Measurements from ENCODE around the gene CELF4.

Gene CELF4

DNA sequence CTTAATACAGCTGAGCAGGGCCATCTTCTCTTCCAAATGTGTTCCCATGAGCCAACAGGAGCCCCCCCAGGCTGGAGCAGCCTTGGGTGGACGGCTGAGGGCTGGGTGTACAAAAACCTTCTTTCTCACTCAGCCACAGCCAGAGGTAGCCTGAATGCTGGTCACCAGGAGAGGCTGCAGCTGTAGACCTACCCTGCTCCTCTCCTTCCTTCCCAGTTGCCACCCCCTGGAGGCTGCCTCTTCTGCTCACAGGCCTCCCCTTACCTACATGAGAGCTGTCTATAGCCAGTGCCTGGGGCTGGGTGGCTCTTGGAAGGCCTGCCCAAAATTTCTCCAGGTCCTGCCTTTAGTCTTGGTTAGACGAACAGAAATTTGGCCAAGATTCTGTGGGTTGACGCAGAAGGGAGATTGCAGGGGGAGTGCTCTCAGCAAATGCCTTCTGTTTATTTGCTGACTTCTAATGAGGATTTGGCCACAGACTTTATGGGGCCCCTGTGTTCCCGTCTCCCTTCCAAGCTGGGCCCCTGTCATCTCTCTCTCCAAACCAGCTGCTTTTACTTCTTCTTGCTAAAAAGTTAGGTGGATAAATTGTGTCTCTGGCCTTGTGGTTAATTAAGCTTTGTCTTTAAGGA, 18.3 kb downstream of the CELF4 start:
- no peak for DNase-seq (ENCODE audit: low spot score)

DNA sequence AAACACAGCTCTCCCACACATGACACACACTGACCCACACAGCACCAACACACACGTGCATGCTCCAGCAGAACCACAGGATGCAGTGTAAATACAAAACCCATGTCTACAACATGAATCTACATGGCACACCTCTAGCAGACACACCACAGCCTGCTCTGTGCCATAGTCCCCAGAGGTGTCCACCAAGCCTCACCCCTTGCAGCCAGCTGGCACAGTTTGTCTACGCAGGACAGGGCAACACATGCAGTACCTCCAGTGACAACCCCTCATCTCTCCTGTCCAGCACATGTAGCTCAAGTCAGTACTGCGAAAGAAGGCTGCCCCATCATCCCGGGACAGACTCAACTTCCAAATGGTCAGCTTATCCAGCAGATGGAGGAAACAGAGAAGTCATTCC, 18.9 kb downstream of the CELF4 start:
- no peak for DNase-seq (ENCODE audit: low spot score)

DNA sequence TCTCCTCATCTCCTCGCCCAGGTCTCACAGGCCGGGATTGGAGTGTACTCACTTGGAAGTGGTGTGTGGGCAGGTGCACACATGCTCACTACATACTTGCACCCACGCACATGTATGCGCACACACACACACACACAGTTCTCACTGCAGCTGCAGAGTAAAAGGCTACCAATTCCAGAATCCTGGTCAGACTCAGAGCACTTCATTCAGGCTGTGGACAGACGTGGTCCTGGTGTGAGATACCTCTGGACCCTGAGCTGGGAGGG, 19.4 kb downstream of the CELF4 start:
- DNase-seq (ENCODE audit: low spot score) = no peak

DNA sequence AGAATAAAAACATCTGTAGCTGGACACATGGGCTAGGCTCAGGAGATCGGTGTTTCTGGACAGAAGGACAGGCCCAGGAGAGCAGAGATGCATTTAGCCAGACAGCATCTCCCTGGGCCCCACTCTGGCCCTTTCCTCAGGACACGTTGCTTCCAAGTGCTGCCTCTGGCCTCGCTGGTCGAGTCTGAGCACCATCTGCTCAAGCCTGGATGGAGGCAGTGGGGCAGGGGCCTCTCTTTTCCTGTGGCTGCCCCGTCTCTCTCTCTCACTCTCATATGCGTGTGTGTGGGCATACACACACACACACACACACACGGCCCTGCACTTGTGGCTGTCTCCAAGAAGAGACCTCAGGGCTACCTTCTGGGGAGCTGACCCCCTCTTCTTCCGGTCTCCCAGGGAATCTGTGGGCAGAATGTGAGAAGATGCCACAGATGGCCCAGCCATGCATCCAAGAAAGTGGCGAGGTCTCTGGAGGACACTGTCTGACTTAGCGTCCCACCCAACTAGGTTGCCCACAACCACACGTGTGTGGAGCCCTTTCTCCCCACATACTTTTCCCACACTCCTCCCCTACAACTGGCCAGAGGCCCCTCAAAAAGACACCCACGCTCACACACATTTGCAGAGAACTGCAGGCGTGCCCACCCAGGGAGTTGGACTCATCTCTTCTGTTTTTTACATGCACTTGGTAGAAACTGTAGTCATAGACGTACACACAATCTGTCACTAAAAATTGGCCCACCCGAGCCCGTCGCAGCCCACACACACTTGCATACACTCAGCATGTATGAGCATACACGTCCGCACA, 19.9 kb downstream of the CELF4 start:
- no peak for DNase-seq (ENCODE audit: low spot score)

DNA sequence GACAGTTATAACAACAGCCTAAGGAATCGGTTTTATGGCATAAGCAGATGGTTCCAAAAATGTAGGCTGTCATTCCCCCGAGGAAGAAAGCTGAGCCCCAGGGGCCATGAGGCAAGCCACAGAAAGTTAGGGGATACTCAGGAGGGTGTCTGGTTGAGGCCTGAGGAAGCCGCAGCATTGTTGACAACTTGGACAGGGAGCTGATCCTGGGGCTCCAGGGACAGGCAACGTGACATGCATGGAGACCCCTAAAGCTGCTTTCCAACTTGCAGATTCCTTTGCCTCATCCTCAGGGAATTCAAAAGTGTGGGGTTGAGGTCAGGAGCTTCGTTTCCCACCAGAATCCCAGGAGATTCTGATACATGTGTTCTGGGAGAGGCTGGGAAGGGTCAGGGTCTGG, 20.9 kb downstream of the CELF4 start:
- DNase-seq (ENCODE audit: low spot score) = no peak

DNA sequence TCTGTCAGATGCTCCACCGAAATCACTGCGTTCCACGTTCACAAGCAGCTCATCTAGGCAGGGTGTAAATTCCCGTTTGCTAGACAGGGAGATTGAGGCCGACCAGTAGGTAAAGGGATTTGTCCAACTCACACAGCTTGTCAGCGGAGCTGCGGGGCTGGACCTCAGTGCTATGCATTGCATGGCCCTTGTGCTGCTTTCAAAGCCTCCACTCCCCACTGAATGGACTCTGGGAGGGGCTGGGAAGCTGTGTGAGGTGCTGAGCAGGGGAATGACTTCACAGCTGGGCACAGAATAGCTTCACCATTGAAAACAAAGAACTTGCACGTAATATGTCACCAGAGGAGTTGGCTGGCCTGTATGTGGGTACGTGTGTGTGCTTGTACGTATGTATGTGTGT, 21.4 kb downstream of the CELF4 start:
- DNase-seq (ENCODE audit: low spot score) = no peak

DNA sequence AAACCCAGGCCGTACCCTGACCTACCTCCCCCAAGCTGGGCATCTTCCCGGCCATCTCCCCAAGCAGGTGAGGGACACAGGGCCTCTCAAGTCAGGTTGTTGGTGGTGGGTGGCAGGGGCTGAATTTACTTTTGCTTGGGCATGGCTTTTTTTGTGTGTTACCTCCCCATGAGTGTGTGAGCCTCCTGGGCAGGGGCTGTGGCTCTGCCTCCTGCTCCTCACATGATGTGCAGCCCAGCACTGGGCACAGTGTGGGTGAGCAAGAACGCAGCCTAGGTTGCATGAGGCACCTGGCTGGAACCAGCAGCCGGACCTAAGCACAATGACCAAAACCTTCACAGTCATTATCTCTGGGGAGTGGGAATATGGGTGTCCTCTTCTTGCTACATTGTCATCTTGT, 22.3 kb downstream of the CELF4 start:
- no peak for DNase-seq (ENCODE audit: low spot score)

DNA sequence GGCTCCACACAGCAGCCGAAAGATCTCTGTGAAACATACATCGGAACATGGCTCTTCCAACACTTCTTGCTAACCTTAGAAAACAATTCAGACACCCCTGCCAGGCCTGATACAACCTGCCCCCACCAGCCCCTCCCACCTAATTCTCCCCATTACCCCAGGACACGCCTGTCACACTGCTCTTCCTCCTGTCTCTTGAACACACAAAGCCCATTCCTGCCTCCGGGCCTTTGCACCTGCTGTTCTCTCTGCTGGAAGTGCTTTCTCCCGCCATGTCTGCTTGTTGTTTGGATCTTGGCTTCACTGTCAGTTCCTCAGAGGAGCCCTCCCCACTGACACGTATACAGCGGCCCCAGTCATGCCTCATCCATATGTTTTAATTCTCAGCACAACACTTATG, 24.1 kb downstream of the CELF4 start:
- DNase-seq (ENCODE audit: low spot score) = no peak

DNA sequence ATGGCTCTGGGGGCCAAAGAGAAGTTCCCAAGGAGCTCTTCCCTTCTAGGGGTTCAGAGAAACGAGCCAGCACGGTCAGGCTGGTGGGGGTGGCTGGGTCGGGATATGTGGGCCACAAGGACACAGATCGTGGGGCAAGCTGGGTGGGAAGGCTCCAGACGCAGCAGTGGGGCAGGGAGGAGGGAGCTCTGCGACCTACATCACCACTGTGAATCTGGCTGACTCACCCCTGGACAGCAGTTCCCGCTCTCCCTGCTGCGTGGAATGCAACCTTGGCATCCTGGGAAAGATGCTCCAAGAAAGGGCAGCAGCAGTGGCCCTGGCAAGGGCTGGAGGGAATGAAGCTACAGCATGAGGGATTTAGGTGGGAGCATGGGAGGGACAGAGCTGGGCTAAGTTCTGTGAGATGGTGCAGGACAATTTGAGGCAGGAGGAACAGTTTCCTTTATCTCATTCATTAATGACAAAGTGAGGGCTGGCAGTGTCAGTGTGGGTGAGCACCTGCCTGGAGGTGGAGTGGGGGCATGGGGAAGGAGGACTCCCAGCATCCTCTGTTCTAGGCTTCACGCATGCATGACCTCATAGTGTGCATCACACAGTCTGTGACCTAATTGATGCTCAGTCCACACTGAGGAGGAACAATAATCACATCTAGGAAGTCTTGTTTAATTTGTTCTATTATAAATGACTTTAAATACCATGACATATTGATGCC, 25.0 kb downstream of the CELF4 start:
- no peak for DNase-seq (ENCODE audit: low spot score)

DNA sequence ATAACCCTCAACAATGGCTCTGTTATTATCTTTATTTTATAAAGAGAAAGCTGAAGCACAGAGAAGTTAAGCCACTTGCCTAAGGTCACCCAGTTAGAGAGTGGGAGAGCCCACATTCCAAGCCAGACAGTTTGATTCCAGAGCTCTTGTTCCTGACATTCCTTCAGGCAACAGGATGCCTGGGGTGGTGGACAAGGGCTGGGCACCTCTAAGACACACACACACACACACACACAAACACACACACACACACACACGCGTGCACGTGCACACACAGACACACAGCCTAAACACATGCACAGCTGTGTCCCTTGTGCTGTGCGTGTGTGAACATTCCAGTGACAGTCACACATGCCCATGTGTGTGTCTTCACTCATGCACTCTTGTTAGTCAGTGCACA, 26.4 kb downstream of the CELF4 start:
- DNase-seq (ENCODE audit: low spot score) = no peak

DNA sequence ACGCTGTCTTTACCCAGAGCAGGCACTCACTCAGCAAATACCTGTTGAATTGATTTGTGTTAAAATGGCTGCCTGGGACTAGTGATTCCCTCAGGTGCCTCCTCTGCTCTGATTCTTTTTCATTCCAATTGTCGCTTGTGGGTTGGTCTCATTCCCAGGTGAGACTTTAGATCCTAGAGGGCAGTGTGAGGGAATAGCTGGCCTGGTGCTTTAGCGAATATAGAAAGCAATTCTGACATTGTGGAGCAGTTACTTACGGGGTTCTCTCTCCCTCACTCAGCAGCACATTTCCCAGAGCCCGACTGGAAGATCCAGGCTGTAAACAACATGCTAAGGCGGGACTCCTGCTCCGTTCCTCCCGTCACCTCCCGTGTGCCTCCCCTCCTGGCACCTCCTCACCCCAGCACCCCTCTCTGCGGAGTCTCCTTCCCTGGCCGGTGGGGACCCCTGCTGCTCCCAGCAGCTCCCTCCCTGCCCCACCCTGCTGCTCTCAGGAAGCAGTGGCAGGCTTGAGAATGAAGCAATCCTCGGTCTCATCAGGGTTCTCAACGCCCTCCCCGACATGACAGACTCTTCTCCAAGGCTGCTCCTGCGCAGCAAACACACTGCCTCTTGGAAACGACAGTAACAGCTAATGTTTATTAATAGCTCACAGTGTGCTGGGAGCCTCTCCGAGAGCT, 26.9 kb downstream of the CELF4 start:
- no peak for DNase-seq (ENCODE audit: low spot score)

DNA sequence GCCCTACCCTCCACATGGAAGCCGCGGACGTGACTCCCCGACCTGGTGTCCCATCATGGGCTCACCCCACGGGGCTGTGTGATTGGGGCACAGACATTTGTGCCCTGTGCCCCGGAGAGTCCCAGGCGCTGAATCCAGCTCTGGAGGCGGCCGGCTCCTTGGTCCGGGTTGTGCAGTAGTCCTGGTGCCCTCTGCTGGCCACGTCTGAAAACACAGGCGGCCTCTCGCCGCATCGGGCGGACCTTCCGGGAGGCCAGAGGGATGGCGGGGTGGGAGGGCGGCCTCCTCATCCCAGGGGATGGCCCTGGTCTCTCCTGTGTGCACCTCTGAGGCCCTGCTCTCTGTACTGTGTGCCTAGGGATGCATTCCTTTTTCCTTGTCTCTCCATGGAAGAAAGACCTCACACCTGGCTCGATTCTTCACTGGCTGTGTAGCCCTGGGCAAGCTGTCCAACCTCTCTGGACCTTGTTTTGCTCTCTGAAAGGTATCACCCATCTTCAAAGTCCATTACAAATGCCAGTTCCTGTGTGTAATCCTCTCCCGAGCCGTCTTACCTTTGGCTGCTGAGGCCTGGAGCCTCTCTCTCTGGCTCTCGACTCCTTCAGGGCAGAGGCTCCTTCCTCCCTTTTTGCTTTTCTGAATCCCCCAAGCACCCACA, 27.6 kb downstream of the CELF4 start:
- peak; percentile 94 for DNase-seq (ENCODE audit: low spot score)

DNA sequence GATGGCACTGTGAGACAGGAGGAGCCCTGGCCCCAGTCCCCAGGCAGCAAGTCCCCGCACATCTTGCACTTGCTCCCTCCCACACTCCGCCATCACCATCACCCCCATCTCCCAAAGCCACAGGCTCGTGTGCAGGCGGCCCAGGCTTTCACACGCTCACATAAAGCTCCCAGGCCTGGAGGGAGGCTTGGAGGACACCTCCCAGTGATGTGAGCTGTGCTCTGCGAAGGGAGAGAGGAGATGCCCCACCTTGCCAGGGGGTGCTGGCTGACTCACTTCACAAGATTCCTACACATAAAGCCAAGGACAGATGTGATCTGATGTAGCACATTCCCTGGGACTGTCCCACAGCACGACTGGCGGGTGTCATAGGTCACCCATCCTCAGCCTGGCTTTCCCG, 28.9 kb downstream of the CELF4 start:
- DNase-seq (ENCODE audit: low spot score) = no peak

DNA sequence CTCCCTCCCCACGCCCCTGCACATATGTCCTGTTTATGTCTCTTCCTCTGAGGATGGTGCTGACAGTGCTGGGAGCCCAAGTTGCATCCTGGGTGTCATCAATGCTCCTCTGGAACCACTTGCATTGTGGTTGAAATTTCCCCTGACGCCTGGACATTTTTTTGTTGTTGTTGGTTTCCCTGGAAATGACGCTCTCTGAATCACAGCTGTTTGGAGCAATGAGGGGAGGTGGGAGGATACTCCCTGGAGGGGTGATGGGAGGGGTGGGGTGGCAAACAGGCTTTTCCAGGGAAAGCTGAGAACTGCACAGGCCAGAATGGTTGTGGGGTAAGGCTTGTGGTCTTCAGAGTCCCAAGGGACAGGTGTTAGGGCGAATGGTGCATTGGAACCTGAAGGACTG, 29.6 kb downstream of the CELF4 start:
- DNase-seq (ENCODE audit: low spot score) = no peak

DNA sequence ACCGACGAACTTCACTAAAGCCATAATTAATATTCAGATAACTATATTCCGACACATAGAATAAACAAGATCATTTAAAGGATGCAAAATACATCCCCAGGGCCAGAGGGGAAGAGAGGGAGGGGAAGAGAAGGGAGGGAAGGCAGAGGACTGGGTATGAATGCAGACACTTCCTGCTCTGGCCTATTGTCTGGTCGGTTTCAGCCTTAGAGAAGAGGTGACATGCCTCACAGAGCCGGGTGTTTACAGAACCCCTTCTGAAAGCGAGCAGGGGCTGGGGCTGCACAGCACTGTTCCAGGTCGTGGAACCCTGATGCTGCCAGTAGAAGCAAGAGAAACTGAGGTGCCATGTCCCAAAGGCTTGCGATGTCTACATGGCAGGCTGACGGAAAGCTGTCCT, 31.0 kb downstream of the CELF4 start:
- no peak for DNase-seq (ENCODE audit: low spot score)

DNA sequence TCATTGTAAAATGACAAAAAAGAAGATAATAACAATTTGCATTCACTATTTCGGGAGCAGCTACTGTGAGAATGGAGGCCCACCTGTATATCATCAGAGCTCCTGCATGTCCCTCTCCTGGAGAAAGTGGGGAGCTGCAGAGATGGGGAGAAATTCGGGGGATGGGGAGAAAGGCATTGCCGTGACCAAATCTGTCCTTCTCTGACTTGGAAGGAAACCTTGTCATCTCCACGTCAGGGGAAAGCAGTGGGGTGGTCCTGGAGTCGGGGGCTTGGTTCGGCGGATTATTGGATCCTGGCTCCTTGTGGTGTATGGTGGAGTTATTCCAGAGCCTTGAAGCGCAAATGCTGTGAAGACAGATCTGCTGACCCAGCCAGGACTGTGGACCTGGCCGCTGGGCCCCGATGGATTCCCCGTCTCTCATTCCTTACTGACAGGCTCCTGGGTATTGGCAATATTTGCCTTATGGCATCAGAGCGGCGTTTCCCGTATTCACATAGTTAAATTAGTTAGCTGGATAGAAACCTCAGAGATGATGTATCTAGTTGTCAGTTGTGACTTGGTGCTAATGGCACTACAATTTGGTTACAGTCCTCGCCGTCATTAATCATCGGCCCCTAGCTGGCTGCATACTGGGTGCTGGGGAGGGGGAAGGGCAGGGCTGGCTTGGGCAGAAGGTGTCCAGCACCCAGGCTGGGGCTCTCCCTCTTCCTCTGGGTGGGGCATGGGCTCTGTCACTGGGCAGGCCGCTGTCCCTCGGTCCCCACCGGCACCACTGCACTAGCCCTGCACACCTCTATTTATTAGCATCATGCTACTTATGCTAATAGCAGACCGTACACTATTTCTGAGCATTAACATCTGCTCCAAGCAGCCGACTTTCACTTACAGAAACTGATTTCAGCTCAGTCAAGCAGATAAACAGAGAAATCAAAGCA, 31.7 kb downstream of the CELF4 start:
- DNase-seq (ENCODE audit: low spot score) = no peak

DNA sequence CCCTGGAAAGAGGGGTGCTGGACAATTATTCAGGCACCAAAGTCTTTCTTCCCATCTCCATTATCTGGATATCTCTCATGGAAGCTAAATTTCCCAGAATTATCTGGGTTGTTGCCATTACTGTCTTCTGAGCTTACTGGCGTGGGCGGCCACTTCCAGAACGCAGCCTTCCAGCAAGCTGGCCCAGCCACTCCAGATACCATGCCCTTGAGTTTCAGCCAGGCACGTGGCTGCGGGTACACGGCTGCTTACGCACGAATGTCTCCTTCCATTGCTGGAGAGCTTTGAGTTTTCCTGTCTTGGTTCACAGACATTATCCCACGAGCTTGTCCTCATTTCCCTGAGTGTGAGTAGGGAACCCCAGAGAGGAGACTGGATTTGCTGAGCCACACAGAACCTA, 32.7 kb downstream of the CELF4 start:
- no peak for DNase-seq (ENCODE audit: low spot score)

DNA sequence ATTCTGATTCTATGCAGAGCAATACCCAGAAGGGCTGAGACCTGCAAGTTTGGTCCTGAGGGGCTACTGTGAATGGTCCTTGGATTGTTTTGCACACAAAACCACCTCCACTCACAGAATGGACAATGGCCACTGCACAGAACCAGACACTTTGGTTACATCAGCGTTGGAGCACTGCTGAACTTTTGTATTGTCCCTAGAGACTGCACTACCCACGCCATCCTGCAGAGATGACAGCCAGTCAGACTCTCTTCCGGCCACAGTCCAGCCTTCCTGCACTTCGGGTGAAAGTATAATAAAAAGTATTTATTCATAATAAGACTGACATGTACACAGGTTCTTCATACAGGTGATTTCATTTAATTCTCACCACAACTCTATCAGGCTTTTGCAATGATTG, 35.7 kb downstream of the CELF4 start:
- DNase-seq (ENCODE audit: low spot score) = no peak

DNA sequence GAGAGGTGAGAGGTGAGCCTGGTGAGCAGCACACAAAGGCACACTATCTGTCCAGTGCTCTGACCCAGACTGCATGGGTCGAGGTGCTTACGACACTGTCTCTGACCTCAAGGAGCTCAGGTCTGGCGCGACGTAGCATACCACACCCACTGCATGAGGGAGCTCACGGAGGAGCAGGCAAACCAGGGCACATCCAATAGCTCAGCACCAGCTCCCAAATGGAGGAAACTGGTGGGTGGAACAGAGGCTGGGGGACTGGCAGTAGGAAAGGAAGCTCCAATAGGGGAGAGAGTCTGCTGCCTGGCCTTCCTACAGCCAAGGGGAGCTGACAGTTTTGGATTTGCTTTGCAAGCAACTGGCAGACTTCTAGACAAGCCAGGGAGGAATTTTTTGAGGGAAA, 36.3 kb downstream of the CELF4 start:
- DNase-seq (ENCODE audit: low spot score) = no peak

DNA sequence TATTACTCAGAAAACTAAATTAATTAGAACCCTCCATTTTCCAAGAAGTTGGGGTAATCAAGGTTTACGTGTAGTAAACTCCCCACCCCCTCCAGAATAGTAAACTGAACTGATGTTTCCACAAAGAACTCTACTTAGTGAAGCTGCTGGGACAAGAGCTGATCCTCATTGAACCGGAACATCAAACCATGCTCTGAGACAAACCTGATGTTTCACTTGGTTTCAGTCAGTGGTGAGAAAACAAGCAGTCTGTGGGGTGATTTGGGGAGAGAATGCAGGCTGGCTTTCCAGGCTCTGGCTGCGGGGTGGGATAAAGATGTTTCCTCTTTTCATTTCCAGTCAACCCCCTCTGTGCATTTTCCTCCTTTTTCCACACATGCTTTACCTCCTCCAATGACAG, 38.2 kb downstream of the CELF4 start:
- no peak for DNase-seq (ENCODE audit: low spot score)

DNA sequence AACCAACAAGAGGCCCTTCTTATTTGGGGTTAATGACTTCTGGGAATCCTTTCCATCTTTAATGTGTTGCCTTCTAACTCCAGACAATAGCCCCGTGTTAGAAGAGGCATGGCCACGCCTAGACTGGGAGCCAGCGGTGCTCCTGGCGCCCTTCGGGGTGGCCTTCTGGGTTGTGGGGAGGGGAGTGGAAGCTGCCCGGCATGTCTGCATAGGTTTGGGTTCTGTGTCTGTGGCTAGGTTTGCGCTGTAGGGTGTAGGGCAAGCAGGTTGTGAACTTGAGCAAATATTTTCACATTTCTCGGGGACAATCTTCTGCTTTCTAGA, 40.4 kb downstream of the CELF4 start:
- DNase-seq (ENCODE audit: low spot score) = no peak

All from GM03348 (cell line).